SU-DHL-6 (cell line): ENCODE results near the gene PDE2A.

Source experiments
- CTCF ChIP-seq: fragments of 200-600 bp; sonication (generic); IDR thresholded peaks from one replicate; pipeline ENCODE4 v1.5.1; 2017; ENCODE audit warnings: antibody characterized with exemption, mild to moderate bottlenecking, low read length, moderate library complexity; ENCODE audit not compliant: insufficient read depth, poor library complexity, severe bottlenecking
- EZH2phosphoT487 ChIP-seq: fragments of 200-600 bp; sonication (generic), shearing (Covaris generic); conservative IDR thresholded peaks from 2 replicates; pipeline ENCODE4 v1.6.1; 2018; ENCODE audit warnings: mild to moderate bottlenecking, antibody characterized with exemption, low read length, moderate library complexity, mixed read lengths

DNA sequence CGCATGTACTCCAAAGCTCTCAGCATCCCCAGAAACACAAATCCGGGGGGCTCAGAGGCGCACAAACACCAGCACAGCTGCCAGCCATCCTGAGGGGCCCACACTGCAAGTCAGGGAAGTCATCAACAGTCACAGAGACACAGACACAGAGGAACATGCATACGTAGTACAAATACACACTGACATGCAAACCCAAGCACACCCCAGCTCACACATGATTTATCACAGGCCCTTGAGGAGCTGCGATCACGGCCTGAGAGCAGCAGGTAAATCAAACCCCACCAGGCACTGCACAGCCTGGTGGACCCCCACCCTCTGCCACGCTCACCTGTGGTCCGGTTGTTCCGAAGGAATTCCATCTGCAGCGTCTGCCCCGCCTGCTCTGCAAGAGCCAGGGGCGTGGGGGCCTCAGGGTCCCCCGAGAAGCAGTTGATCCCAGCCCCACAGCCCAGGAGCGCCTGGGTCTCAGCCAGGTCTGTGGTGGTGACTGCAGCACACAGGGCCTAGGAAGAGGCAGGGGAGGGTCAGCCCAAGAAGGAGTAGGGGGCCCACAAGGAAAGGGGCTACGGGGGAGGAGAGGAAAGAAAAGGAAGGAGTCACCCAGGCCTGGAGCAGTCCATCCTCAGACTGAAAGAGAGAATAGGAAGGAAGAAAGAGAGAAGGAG, 28.5 kb upstream of the PDE2A start:
- TF ChIP-seq CTCF (no peak), EZH2phosphoT487 (no peak)
